ENCODE measurements around the gene DXO. TPM values are rescaled to one million over a fixed set of nuclear protein-coding genes. Genes with fewer than 3 reads are reported as not detected.

Gene DXO
- total RNA-seq, 4 donors from 2014 or later = 17.5 to 29.9 (median 20.9) TPM

GRCh38 chr6:31967926-31968320 is 4.0 kb downstream of the DXO start:
- Histone ChIP-seq H3K27me3 (no peaks in the 10 kb centered on the region), H3K27ac (no peak overlapping the region), H3K4me1 (peaks cover 15 to 19% (median 16%) of the 10 kb centered on the region in 4 donors), H3K9me3 (no peaks in the 10 kb centered on the region), H3K4me3 (no peak overlapping the region), H3K36me3 (peaks cover 0 to 48% (median 18%) of the 10 kb centered on the region in 4 donors)
- intact Hi-C loops (cut with DNase I; ENCODE audit: low total_unique reads) (no loop called here), in situ Hi-C loops (cut with MboI; ENCODE audit: low pct_ligation_motif_present in 1 of 4, low pct_unique_long_range_greater_than_20kb in 1 of 4, low sequenced_read_pairs in 3 of 4) (loop anchor here in 2 of 4 donors (25.0 kb wide), 1 partner anchor 94 kb away; no protein-coding TSS in a partner anchor)
- no peak for DNase-seq
- no peak for TF ChIP-seq EP300 (IDR thresholded peaks at IDR 0.05; ENCODE audit: low read depth)
- 83% methylated on average over 3 of the region's 3 CpGs; no CpG with 5 or more reads in 1 of the 2 donors for WGBS, 2 donors (ENCODE audit: low coverage in 1 of 2)

- peaks cover 0 to 53% (median 18%) of the 10 kb centered on the region in 4 donors for H3K36me3 ChIP-seq
- TF ChIP-seq CTCF (IDR thresholded peaks at IDR 0.05) (no peak), POLR2A (IDR thresholded peaks at IDR 0.05) (no peak), POLR2AphosphoS5 (IDR thresholded peaks at IDR 0.05) (no peak), EP300 (IDR thresholded peaks at IDR 0.05; ENCODE audit: low read depth) (no peak)
- intact Hi-C loops (cut with DNase I; ENCODE audit: low total_unique reads) (no loop called here), in situ Hi-C loops (cut with MboI; ENCODE audit: low pct_ligation_motif_present in 1 of 4, low pct_unique_long_range_greater_than_20kb in 1 of 4, low sequenced_read_pairs in 3 of 4) (loop anchor here in 2 of 4 donors (25.0 kb wide), 1 partner anchor 95 kb away; no protein-coding TSS in a partner anchor)
- no peaks in the 10 kb centered on the region for H3K27me3 ChIP-seq
- no peaks in the 10 kb centered on the region for H3K9me3 ChIP-seq
- no peak overlapping the region for H3K4me3 ChIP-seq
- no peak overlapping the region for H3K27ac ChIP-seq
- peaks cover 12 to 16% (median 13%) of the 10 kb centered on the region in 4 donors for H3K4me1 ChIP-seq
- no peak for DNase-seq
- WGBS, 2 donors (ENCODE audit: low coverage in 1 of 2) = 81 to 84% methylated on average over 5 to 10 of the region's 10 CpGs
Measured at GRCh38 chr6:31966997-31967925, 4.7 kb downstream of the DXO start.

GRCh38 chr6:31966506-31966905 is 5.4 kb downstream of the DXO start:
- H3K27ac ChIP-seq = no peak overlapping the region
- no peak for DNase-seq
- 94% methylated on average over 7 of the region's 7 CpGs; no CpG with 5 or more reads in 1 of the 2 donors for WGBS, 2 donors (ENCODE audit: low coverage in 1 of 2)
- no peaks in the 10 kb centered on the region for H3K9me3 ChIP-seq
- no peak overlapping the region for H3K4me3 ChIP-seq
- intact Hi-C loops (cut with DNase I; ENCODE audit: low total_unique reads) (no loop called here), in situ Hi-C loops (cut with MboI; ENCODE audit: low pct_ligation_motif_present in 1 of 4, low pct_unique_long_range_greater_than_20kb in 1 of 4, low sequenced_read_pairs in 3 of 4) (loop anchor here in 2 of 4 donors (25.0 kb wide), 1 partner anchor 96 kb away; no protein-coding TSS in a partner anchor)
- H3K4me1 ChIP-seq = peaks cover 11 to 13% (median 13%) of the 10 kb centered on the region in 4 donors
- H3K27me3 ChIP-seq = no peaks in the 10 kb centered on the region
- TF ChIP-seq EP300 (IDR thresholded peaks at IDR 0.05; ENCODE audit: low read depth) (no peak), POLR2AphosphoS5 (IDR thresholded peaks at IDR 0.05) (no peak), CTCF (IDR thresholded peaks at IDR 0.05) (no peak), POLR2A (IDR thresholded peaks at IDR 0.05) (no peak)
- peaks cover 0 to 54% (median 18%) of the 10 kb centered on the region in 4 donors for H3K36me3 ChIP-seq

GRCh38 chr6:31965700-31966099 is 6.2 kb downstream of the DXO start:
- WGBS, 2 donors (ENCODE audit: low coverage in 1 of 2) = 93% methylated on average over 12 of the region's 13 CpGs; no CpG with 5 or more reads in 1 of the 2 donors
- Histone ChIP-seq H3K27me3 (no peaks in the 10 kb centered on the region), H3K9me3 (no peaks in the 10 kb centered on the region), H3K36me3 (peaks cover 0 to 54% (median 18%) of the 10 kb centered on the region in 4 donors), H3K4me1 (peaks cover 3 to 5% (median 5%) of the 10 kb centered on the region in 4 donors), H3K4me3 (no peak overlapping the region), H3K27ac (no peak overlapping the region)
- no peak for DNase-seq
- in situ Hi-C loops (cut with MboI; ENCODE audit: low pct_ligation_motif_present in 1 of 4, low pct_unique_long_range_greater_than_20kb in 1 of 4, low sequenced_read_pairs in 3 of 4) = loop anchor here in 2 of 4 donors (25.0 kb wide), 1 partner anchor 97 kb away; no protein-coding TSS in a partner anchor
- no peak for TF ChIP-seq POLR2A (IDR thresholded peaks at IDR 0.05)
- TF ChIP-seq CTCF (IDR thresholded peaks at IDR 0.05) = no peak
- no peak for TF ChIP-seq EP300 (IDR thresholded peaks at IDR 0.05; ENCODE audit: low read depth)
- no peak for TF ChIP-seq POLR2AphosphoS5 (IDR thresholded peaks at IDR 0.05)
- intact Hi-C loops (cut with DNase I; ENCODE audit: low total_unique reads) = no loop called here
